Duodenal mucosa (tissue), 2 donors: Measurements from ENCODE around the gene CFAP20DC.
"Not testable (repeated sequence)": the region's sequence is repeated elsewhere in the genome, so short reads cannot be mapped to it uniquely, and the experiment has no call there.

ENCODE experiments used
- H3K27ac ChIP-seq: one replicate; pipeline ENCODE4 v1.7.0; 2013; ENCODE audit warnings: low read depth, low read length
- H3K27me3 ChIP-seq, 2 donors: one replicate each; pipeline ENCODE4 v1.7.0; 2013; ENCODE audit warnings: low read length in 2 of 2, control low read depth in 1 of 2; ENCODE audit not compliant: insufficient read depth in 2 of 2, control insufficient read depth in 1 of 2
- H3K36me3 ChIP-seq, 2 donors: one replicate each; pipeline ENCODE4 v1.7.0; 2013; ENCODE audit warnings: low read length in 2 of 2, control low read depth in 1 of 2; ENCODE audit not compliant: insufficient read depth in 2 of 2, control insufficient read depth in 1 of 2
- H3K4me1 ChIP-seq, 2 donors: one replicate each; pipeline ENCODE4 v1.7.0; 2013; ENCODE audit warnings: low read length in 2 of 2, control low read depth in 1 of 2; ENCODE audit not compliant: insufficient read depth in 2 of 2, control insufficient read depth in 1 of 2
- H3K4me3 ChIP-seq, 2 donors: one replicate each; pipeline ENCODE4 v1.7.0; 2013; ENCODE audit warnings: low read length in 2 of 2, low read depth in 1 of 2
- H3K9ac ChIP-seq, 2 donors: one replicate each; pipeline ENCODE4 v1.7.0; 2013; ENCODE audit warnings: low read length in 2 of 2, low read depth in 1 of 2
- H3K9me3 ChIP-seq, 2 donors: one replicate each; pipeline ENCODE4 v1.7.0; 2013; ENCODE audit warnings: low read length in 2 of 2, control low read depth in 1 of 2; ENCODE audit not compliant: control insufficient read depth in 1 of 2

Gene CFAP20DC

GRCh38 chr3:58697561-58697960 is 352.3 kb downstream of the CFAP20DC start:
- H3K9me3 ChIP-seq = no peaks in the 10 kb centered on the region
- H3K27me3 ChIP-seq = no peaks in the 10 kb centered on the region
- H3K36me3 ChIP-seq = no peaks in the 10 kb centered on the region
- H3K9ac ChIP-seq = no peak overlapping the region
- peaks cover 27 to 30% of the 10 kb centered on the region in 2 donors for H3K4me1 ChIP-seq
- no peak overlapping the region for H3K27ac ChIP-seq
- H3K4me3 ChIP-seq = no peak overlapping the region

GRCh38 chr3:58696813-58697212 is 353.0 kb downstream of the CFAP20DC start:
- not testable (repeated sequence) for H3K27ac ChIP-seq, H3K9me3 ChIP-seq, H3K9ac ChIP-seq, H3K27me3 ChIP-seq, H3K36me3 ChIP-seq, H3K4me3 ChIP-seq
- H3K4me1 ChIP-seq = peaks cover 27 to 30% of the 10 kb centered on the region in 2 donors

- peaks cover 27 to 30% of the 10 kb centered on the region in 2 donors for H3K4me1 ChIP-seq
- no peak overlapping the region for H3K27ac ChIP-seq
- H3K36me3 ChIP-seq = no peaks in the 10 kb centered on the region
- H3K4me3 ChIP-seq = no peak overlapping the region
- no peaks in the 10 kb centered on the region for H3K27me3 ChIP-seq
- peaks cover 7 to 9% of the 10 kb centered on the region in 2 donors for H3K9me3 ChIP-seq
- H3K9ac ChIP-seq = no peak overlapping the region
Measured at GRCh38 chr3:58696093-58696492, 353.7 kb downstream of the CFAP20DC start.

GRCh38 chr3:58695284-58695683 is 354.5 kb downstream of the CFAP20DC start:
- H3K27me3 ChIP-seq, H3K9ac ChIP-seq, H3K36me3 ChIP-seq, H3K4me3 ChIP-seq, H3K27ac ChIP-seq: not testable (repeated sequence)
- Histone ChIP-seq H3K4me1 (peaks cover 30 to 31% of the 10 kb centered on the region in 2 donors), H3K9me3 (peaks cover 7 to 10% of the 10 kb centered on the region in 2 donors)

- Histone ChIP-seq H3K27me3 (no peaks in the 10 kb centered on the region), H3K4me1 (peaks cover 30 to 41% of the 10 kb centered on the region in 2 donors), H3K9me3 (peaks cover 7 to 10% of the 10 kb centered on the region in 2 donors), H3K27ac (no peak overlapping the region), H3K4me3 (no peak overlapping the region), H3K36me3 (no peaks in the 10 kb centered on the region), H3K9ac (no peak overlapping the region)
Measured at GRCh38 chr3:58693940-58694850, 355.6 kb downstream of the CFAP20DC start.

- no peak overlapping the region for H3K4me3 ChIP-seq
- no peaks in the 10 kb centered on the region for H3K27me3 ChIP-seq
- H3K27ac ChIP-seq = no peak overlapping the region
- H3K4me1 ChIP-seq = peaks cover 36 to 52% of the 10 kb centered on the region in 2 donors
- H3K9ac ChIP-seq = no peak overlapping the region
- H3K36me3 ChIP-seq = no peaks in the 10 kb centered on the region
- peaks cover 7 to 10% of the 10 kb centered on the region in 2 donors for H3K9me3 ChIP-seq
Measured at GRCh38 chr3:58692484-58692883, 357.3 kb downstream of the CFAP20DC start.
